ENCODE data around the gene INAFM1. TPM values are rescaled to one million over a fixed set of nuclear protein-coding genes. Genes with fewer than 3 reads are reported as not detected.
A peak's percentile ranks its signal among the peaks of the same experiment; 100 is the strongest.

INAFM1 gene
- total RNA-seq, 1 donor from 2014 or later, result 18.2 TPM

DNA sequence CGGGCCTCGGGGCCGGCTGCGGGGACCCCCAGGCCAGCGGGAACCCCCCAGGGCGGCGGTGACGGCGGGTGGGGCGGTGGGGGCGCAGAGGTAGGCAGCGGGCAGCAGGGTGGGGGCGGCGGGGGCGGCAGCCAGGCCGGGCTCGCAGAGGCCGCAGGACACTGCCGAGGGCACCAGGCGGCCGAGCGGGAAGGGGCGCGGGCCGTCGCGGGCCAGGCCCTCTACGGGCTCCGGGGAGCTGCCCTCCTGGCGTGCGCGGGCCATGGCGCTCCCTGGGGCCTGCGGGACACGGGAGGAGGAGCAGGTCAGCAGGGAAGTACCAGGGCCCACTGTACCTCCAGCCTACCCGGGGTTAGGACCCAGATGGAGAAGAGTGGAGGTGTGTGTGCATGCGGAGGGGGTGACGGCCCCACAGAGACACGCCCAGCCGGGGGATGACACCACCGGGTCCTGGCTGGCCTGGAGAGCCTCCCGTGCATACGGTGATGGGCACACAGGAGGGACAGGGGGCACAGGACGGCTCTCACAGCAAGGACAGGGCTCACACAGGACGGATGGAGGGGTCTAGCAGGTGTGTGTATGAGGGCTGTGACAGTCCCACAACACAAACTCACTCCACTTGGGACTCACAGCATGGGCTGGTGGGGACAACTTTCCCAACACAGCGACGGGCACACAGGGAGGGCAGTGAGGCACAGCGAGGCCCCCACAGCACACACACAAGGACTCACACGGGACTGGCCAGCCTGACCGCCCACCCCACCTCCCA, 46.3 kb upstream of the INAFM1 start:
- TF ChIP-seq CTCF (IDR thresholded peaks at IDR 0.05), result no peak
- H3K4me1 ChIP-seq, result peaks cover 29% of the 10 kb centered on the region
- DNase-seq (peak; percentile 84), ATAC-seq (peak; percentile 3)
- H3K9me3 ChIP-seq, result no peaks in the 10 kb centered on the region
- intact Hi-C loops (cut with DNase I), result no loop called here
- peak overlapping the region; percentile 97 for H3K4me3 ChIP-seq
- peaks cover 12% of the 10 kb centered on the region for H3K36me3 ChIP-seq
- peak overlapping the region; percentile 99 for H3K27ac ChIP-seq
- no peaks in the 10 kb centered on the region for H3K27me3 ChIP-seq

DNA sequence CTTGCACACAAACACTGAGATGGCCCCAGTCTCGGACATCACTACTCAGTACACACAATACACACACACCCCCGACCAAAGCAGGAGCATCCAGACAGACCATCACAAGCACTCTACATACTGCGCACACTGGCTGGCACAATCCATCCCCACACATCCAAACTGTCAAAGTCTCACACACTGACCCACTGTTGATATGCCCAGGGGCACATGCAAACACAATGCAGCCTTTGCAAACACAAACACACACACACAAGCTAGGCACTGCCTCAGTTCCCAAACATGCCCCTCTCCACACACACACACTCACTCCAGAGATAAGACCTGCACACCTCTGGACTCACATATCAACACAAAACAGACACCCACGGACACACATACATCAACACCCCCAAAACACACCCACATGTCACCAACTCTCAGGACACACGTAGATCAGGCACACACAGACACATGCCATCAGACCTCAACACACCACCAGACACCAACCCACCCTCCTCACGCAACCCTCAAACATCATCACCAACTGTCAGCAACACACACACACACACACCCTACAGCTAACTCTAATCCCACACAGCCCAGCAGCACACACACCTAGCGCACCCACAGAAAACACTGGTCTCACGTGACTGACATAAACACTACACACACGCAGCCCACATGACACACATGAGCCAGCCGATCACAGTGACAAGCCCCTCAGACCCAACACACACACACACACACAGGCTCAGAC, 45.6 kb upstream of the INAFM1 start:
- Histone ChIP-seq H3K4me1 (peaks cover 29% of the 10 kb centered on the region), H3K27me3 (no peaks in the 10 kb centered on the region), H3K27ac (peak overlapping the region; percentile 99), H3K4me3 (peak overlapping the region; percentile 97), H3K9me3 (no peaks in the 10 kb centered on the region), H3K36me3 (peaks cover 5% of the 10 kb centered on the region)
- no peak for TF ChIP-seq CTCF (IDR thresholded peaks at IDR 0.05)
- intact Hi-C loops (cut with DNase I), result no loop called here
- ATAC-seq, result no peak
- DNase-seq, result peak; percentile 67

DNA sequence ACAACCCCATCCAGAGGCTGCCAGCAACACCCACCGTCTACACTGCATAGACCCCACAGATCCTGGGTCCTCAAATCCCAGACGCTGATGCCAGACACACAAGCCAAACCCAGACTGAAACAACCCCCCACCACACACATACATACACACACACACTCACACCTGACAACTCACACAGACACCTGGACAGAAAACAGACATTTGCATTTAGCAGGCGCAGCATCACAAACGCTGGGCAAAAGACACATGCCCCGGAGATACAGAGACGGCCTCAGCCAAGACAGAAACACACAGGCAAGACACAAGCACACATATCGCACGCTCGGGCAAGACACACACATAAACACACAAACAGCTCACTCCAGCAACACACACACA, 45.0 kb upstream of the INAFM1 start:
- Histone ChIP-seq H3K36me3 (peaks cover 5% of the 10 kb centered on the region), H3K4me1 (peaks cover 29% of the 10 kb centered on the region), H3K27me3 (no peaks in the 10 kb centered on the region), H3K27ac (peak overlapping the region; percentile 86), H3K9me3 (no peaks in the 10 kb centered on the region), H3K4me3 (peak overlapping the region; percentile 97)
- intact Hi-C loops (cut with DNase I), result no loop called here
- DNase-seq (no peak), ATAC-seq (no peak)
- TF ChIP-seq CTCF (IDR thresholded peaks at IDR 0.05), result no peak

GRCh38 chr19:47230054-47230920, 44.4 kb upstream of the INAFM1 start:
- intact Hi-C loops (cut with DNase I), result no loop called here
- Histone ChIP-seq H3K27me3 (no peaks in the 10 kb centered on the region), H3K36me3 (peaks cover 4% of the 10 kb centered on the region), H3K9me3 (no peaks in the 10 kb centered on the region), H3K27ac (peak overlapping the region; percentile 86), H3K4me3 (peak overlapping the region; percentile 97), H3K4me1 (peaks cover 29% of the 10 kb centered on the region)
- peak; percentile 82 for TF ChIP-seq CTCF (IDR thresholded peaks at IDR 0.05)
- ATAC-seq (peak; percentile 4), DNase-seq (peak; percentile 91)

DNA sequence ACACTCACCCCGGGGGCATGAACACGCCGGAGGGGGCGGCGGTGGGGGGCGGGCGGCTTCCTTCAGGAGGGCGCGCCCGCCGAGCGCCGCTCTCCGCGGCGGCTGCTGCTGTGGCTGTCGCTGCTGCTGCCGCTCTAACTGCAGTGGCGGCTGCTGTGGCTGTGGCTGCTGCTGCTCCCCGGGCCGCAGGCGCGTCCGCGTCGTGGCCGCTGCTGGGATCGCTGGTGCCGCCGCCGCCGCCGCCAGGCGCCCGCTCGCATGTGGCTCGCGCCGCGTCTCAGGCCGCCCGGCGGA, 43.8 kb upstream of the INAFM1 start, which contains the start of gene BBC3:
TSS of gene BBC3 (minus strand) at position 279 of the 294 bp plus-strand sequence. CDS start 2,768 bp downstream, outside the sequence.
- no peak for TF ChIP-seq CTCF (IDR thresholded peaks at IDR 0.05)
- peak within 1 kb of the TSS; percentile 86 for H3K27ac ChIP-seq
- intact Hi-C loops (cut with DNase I), result no loop called here

More for the DNA sequence above, 43.8 kb upstream of the INAFM1 start, which contains the start of gene BBC3:
- DNase-seq (no peak), ATAC-seq (no peak)
- Histone ChIP-seq H3K4me3 (peak within 1 kb of the TSS; percentile 97), H3K9me3 (no peaks in the 10 kb centered on the region), H3K27me3 (no peaks in the 10 kb centered on the region), H3K4me1 (peaks cover 23% of the 10 kb centered on the region), H3K36me3 (no peaks in the 10 kb centered on the region)

Data from upper lobe of right lung (tissue), 1 donor.